ENCODE measurements around the gene NACC1. TPM values are rescaled to one million over a fixed set of nuclear protein-coding genes. Genes with fewer than 3 reads are reported as not detected.
A peak's percentile ranks its signal among the peaks of the same experiment; 100 is the strongest.

The NACC1 gene
- total and polyA plus RNA-seq, 2 of the 8 experiments (the other 6 are each of a cell fraction or from before 2014, with no cell fraction given) = 234 to 301 TPM

GRCh38 chr19:13076320-13076719 is 41.7 kb upstream of the NACC1 start:
- 79% methylated on average over 8 of the region's 8 CpGs; no CpG with 5 or more reads in 1 of the 2 experiments for WGBS, 2 experiments (ENCODE audit: extremely low coverage in 1 of 2, insufficient coverage in 1 of 2, insufficient read length in 1 of 2, insufficient replicate concordance in 2 of 2, low coverage in 1 of 2, low lambda C conversion rate in 2 of 2, missing lambda C conversion rate in 1 of 2)
- H3K23ac ChIP-seq (ENCODE audit: insufficient read length) = no peak overlapping the region
- no peak overlapping the region for H3K9ac ChIP-seq (replicated peaks in 1 of 4; ENCODE audit: extremely low read depth in 1 of 4, low read depth in 3 of 4, low read length in 3 of 4)
- no peak overlapping the region for H4K5ac ChIP-seq (ENCODE audit: insufficient read length, low read depth, low read length)
- peak overlapping the region; percentile 60 for H3K4ac ChIP-seq (replicated peaks; ENCODE audit: insufficient read length, low read depth, low read length)
- peak overlapping the region; percentile 13 for H3K14ac ChIP-seq (ENCODE audit: insufficient read length)
- no peak for FAIRE-seq
- no peaks in the 10 kb centered on the region for H3K79me1 ChIP-seq (ENCODE audit: low read depth, low read length)
- peak overlapping the region; percentile 88; the same call in 1 of the 2 replicates for H2BK12ac ChIP-seq (ENCODE audit: low read depth, low read length)
- H3K4me2 ChIP-seq (ENCODE audit: insufficient read depth in 1 of 2, low read depth in 2 of 2, low read length in 2 of 2) = no peak overlapping the region
- no peak overlapping the region for H2BK120ac ChIP-seq (replicated peaks; ENCODE audit: low read depth, low read length)
- no peak overlapping the region; the same call in 1 of the 2 replicates for H4K8ac ChIP-seq (ENCODE audit: extremely low read depth, insufficient read depth, low read length)
- H3K27me3 ChIP-seq (replicated peaks in 1 of 4; ENCODE audit: control insufficient read depth in 3 of 4, extremely low read depth in 1 of 4, insufficient read depth in 3 of 4, low read length in 3 of 4) = peaks cover 0 to 17% (median 16%) of the 10 kb centered on the region in 4 experiments; a peak in 6 of 7 replicates
- H3K4me1 ChIP-seq (replicated peaks in 1 of 4; ENCODE audit: control insufficient read depth in 3 of 4, insufficient read depth in 4 of 4, low read length in 3 of 4) = peaks cover 8 to 34% (median 24%) of the 10 kb centered on the region in 4 experiments
- TF ChIP-seq FOSL1 (IDR thresholded peaks at IDR 0.05; ENCODE audit: insufficient read depth, low read depth, low read length) = no peak
- TF ChIP-seq CTBP2 (IDR thresholded peaks at IDR 0.05; ENCODE audit: borderline replicate concordance, insufficient read depth, insufficient read length, low read length) = no peak
- no peak for TF ChIP-seq KDM1A (IDR thresholded peaks at IDR 0.05; ENCODE audit: borderline replicate concordance, low read length)
- TF ChIP-seq TAF1 (IDR thresholded peaks at IDR 0.05; ENCODE audit: low read depth, low read length) = no peak
- TF ChIP-seq CHD1 (IDR thresholded peaks at IDR 0.05; ENCODE audit: low read depth, low read length) = no peak
- no peak for TF ChIP-seq GTF2F1 (IDR thresholded peaks at IDR 0.05; ENCODE audit: borderline replicate concordance, low read depth, low read length)
- no peak overlapping the region for H3K4me3 ChIP-seq (ENCODE audit: extremely low read depth in 1 of 4, insufficient read depth in 2 of 4, low read depth in 3 of 4, low read length in 4 of 4)
- no peak overlapping the region for H3K18ac ChIP-seq (ENCODE audit: extremely low read depth, low read length)
- CTCF ChIA-PET (ENCODE audit: partially characterized antibody) = interaction anchor here (1.0 to 48.8 kb wide), 5 partner anchors 17 to 111 kb away, joined by 3 to 1145 read pairs (median 138); no protein-coding TSS in a partner anchor
- H3K23me2 ChIP-seq (ENCODE audit: low read depth, low read length) = 0 out of 2 replicates have a peak, but pooled peaks cover 1% of the 10 kb centered on the region
- H2BK20ac ChIP-seq (ENCODE audit: low read length) = peak overlapping the region; percentile 72; the same call in 1 of the 2 replicates
- no peaks in the 10 kb centered on the region for H4K20me1 ChIP-seq (replicated peaks in 1 of 2; ENCODE audit: control insufficient read depth in 1 of 2, insufficient read depth in 2 of 2, low read length in 2 of 2)
- peak overlapping the region; percentile 90; the same call in 1 of the 2 replicates for H2AK5ac ChIP-seq (ENCODE audit: low read depth, low read length)
- H2AFZ ChIP-seq (ENCODE audit: low read length) = no peak overlapping the region
- no peak overlapping the region; the same call in 1 of the 2 replicates for H2BK5ac ChIP-seq (ENCODE audit: low read depth, low read length)
- H3K27ac ChIP-seq (ENCODE audit: low read depth, low read length) = no peak overlapping the region
- POLR2A ChIA-PET (ENCODE audit: partially characterized antibody) = interaction anchor here (0.9 to 2.5 kb wide), 3 partner anchors 19 to 185 kb away, joined by 3 to 7 read pairs (median 4); partner anchors contain the start of gene GCDH
- peak overlapping the region; percentile 84 for H4K91ac ChIP-seq (replicated peaks; ENCODE audit: insufficient read length, low read length)
- no peaks in the 10 kb centered on the region for H3K9me3 ChIP-seq (ENCODE audit: insufficient read depth in 2 of 2, low read depth in 1 of 2, low read length in 1 of 2)
- H3K56ac ChIP-seq (replicated peaks; ENCODE audit: insufficient read length, low read depth, low read length) = no peak overlapping the region
- DNase-seq (ENCODE audit: low read depth in 1 of 2, low spot score in 2 of 2) = no peak
- H3K79me2 ChIP-seq (ENCODE audit: control insufficient read depth in 1 of 2, insufficient read depth in 2 of 2, low read length in 2 of 2) = no peaks in the 10 kb centered on the region
- H3K36me3 ChIP-seq (ENCODE audit: control insufficient read depth in 2 of 4, insufficient read depth in 4 of 4, low read length in 3 of 4) = no peaks in the 10 kb centered on the region
- H2BK15ac ChIP-seq (ENCODE audit: low read length) = peak overlapping the region; percentile 92

All from H1 (cell line).